Spleen (tissue), 11 donors: Measurements from ENCODE around the gene GABARAPL2. TPM values are rescaled to one million over a fixed set of nuclear protein-coding genes. Genes with fewer than 3 reads are reported as not detected.
"Not testable (repeated sequence)": the region's sequence is repeated elsewhere in the genome, so short reads cannot be mapped to it uniquely, and the experiment has no call there.

Source experiments
- DNase-seq: peaks from one replicate; pipeline ENCODE4 v3.0.0-alpha.2; 2020
- H3K27ac ChIP-seq, 8 donors: fragments of 200-600 bp; sonication (generic) in 7 of 8; 1 replicate in 4 of 8; 2 replicates in 4 of 8; pipeline versions ENCODE4 v1.5.0 to v1.8.0; 2016 to 2021; ENCODE audit warnings: inconsistent platforms in 4 of 8, mild to moderate bottlenecking in 4 of 8, moderate library complexity in 1 of 8
- H3K27me3 ChIP-seq, 7 donors: fragments of 200-600 bp; sonication (generic) in 6 of 7; replicated peaks in 1 of 7; 1 replicate in 4 of 7; 2 replicates in 3 of 7; pipeline versions ENCODE4 v1.5.0 to v1.8.0; 2016 to 2021; ENCODE audit warnings: inconsistent platforms in 3 of 7, mild to moderate bottlenecking in 1 of 7
- H3K36me3 ChIP-seq, 6 donors: fragments of 200-600 bp; sonication (generic) in 5 of 6; 1 replicate in 4 of 6; 2 replicates in 2 of 6; pipeline versions ENCODE4 v1.5.0 to v1.8.0; 2016 to 2021; ENCODE audit warnings: inconsistent platforms in 2 of 6
- H3K4me1 ChIP-seq, 6 donors: fragments of 200-600 bp; sonication (generic) in 5 of 6; 1 replicate in 3 of 6; 2 replicates in 3 of 6; pipeline versions ENCODE4 v1.5.0 to v1.8.0; 2016 to 2021; ENCODE audit warnings: inconsistent platforms in 3 of 6
- H3K4me3 ChIP-seq, 8 donors: fragments of 200-600 bp; sonication (generic) in 7 of 8; 1 replicate in 4 of 8; 2 replicates in 4 of 8; pipeline versions ENCODE4 v1.5.0 to v1.8.0; 2016 to 2021; ENCODE audit warnings: inconsistent platforms in 4 of 8, mild to moderate bottlenecking in 4 of 8, moderate library complexity in 2 of 8
- H3K9me3 ChIP-seq, 8 donors: fragments of 200-600 bp; sonication (generic) in 7 of 8; 1 replicate in 4 of 8; 2 replicates in 4 of 8; pipeline versions ENCODE4 v1.5.0 to v1.8.0; 2016 to 2021; ENCODE audit warnings: inconsistent platforms in 4 of 8
- CTCF ChIP-seq, 11 experiments: fragments of 200-600 bp in 7 of 11; fragments of 450-650 bp in 4 of 11; sonication (generic) in 4 of 11; IDR thresholded peaks in 8 of 11; conservative IDR thresholded peaks in 3 of 11; 1 replicate in 7 of 11; 2 replicates in 4 of 11; pipeline versions ENCODE4 v1.4.0 to v1.8.0; 2016 to 2021; ENCODE audit warnings: antibody characterized with exemption in 11 of 11, inconsistent platforms in 4 of 11, mild to moderate bottlenecking in 1 of 11
- POLR2A ChIP-seq, 3 donors: fragments of 450-650 bp; IDR thresholded peaks; one replicate each; pipeline ENCODE4 v1.5.1; 2017; ENCODE audit warnings: antibody characterized with exemption in 3 of 3, mild to moderate bottlenecking in 1 of 3
- POLR2AphosphoS5 ChIP-seq, 3 donors: sonication (generic); formaldehyde crosslinking; IDR thresholded peaks; one replicate each; pipeline ENCODE4 v1.5.1; 2017; ENCODE audit warnings: antibody characterized with exemption in 3 of 3
- WGBS, 5 donors: extraction: QIAGEN DNeasy Blood & Tissue Kit in 3 of 5; methylation state at CpG; one replicate each; pipeline versions ENCODE4 v1.1.5 to v1.1.7; 2013 to 2018; 5-methylcytosine and 5-hydroxymethylcytosine counted together
- intact Hi-C: fragments of 100-400 bp; cut with DNase I; formaldehyde crosslinking; loops from one replicate; pipeline ENCODE4 v1.15.0; 2023; ENCODE audit warnings: low total_unique reads
- polyA plus RNA-seq, 3 donors: library from polyadenylated mRNA; stranded (reverse); fragments of 200-250 nt; gene quantifications; one replicate each; pipeline ENCODE4 v1.2.1, GENCODE V29; 2013
- total RNA-seq, 7 donors: library from RNA; depleted of rRNA in 3 of 7; stranded (reverse); fragments of >200 nt in 3 of 7; fragmentation: NEBNext Ultra II Directional in 4 of 7; extraction: Animal tissue kit (Norgen Biotek cat#: 25700) in 4 of 7; gene quantifications; one replicate each; pipeline versions ENCODE4 v1.1.0 to v1.2.1, GENCODE V29; 2016 to 2021
- donor health status: healthy with polysubstance abuse.
- donor health status: DM: no; HTN: no; CAD: no; lungs with moderate emphysema.
- donor health status: DM: no; HTN: no; CAD: no.
- donor health status: Bipolar disorder and iron deficiency.
- donor health status: healthy.
- donor health status: DM: no; HTN: no; CAD: no.
- donor health status: DM: yes; HTN: yes; CAD: no.

The GABARAPL2 gene
- total and polyA plus RNA-seq, 10 donors: 86.6 to 169 (median 123) TPM

GRCh38 chr16:75590920-75591843, 25.0 kb downstream of the GABARAPL2 start:
- WGBS, 5 donors: 75 to 88% (median 87%) methylated on average over 8 of the region's 8 CpGs
- DNase-seq: no peak
- peaks cover 0 to 17% (median 3%) of the 10 kb centered on the region in 6 donors for H3K4me1 ChIP-seq
- H3K27me3 ChIP-seq: no peaks in the 10 kb centered on the region
- intact Hi-C loops: no loop called here
- H3K9me3 ChIP-seq: no peaks in the 10 kb centered on the region
- no peak overlapping the region for H3K27ac ChIP-seq
- H3K36me3 ChIP-seq: peaks cover 0 to 48% (median 2%) of the 10 kb centered on the region in 6 donors
- no peak overlapping the region for H3K4me3 ChIP-seq
- TF ChIP-seq CTCF (IDR thresholded peaks at IDR 0.05 in 8 of 11, conservative IDR thresholded peaks at IDR 0.05 in 3 of 11) (no peak), POLR2AphosphoS5 (IDR thresholded peaks at IDR 0.05) (no peak), POLR2A (IDR thresholded peaks at IDR 0.05) (no peak)

- DNase-seq, H3K27ac ChIP-seq, H3K4me3 ChIP-seq, intact Hi-C loops, H3K9me3 ChIP-seq, H3K27me3 ChIP-seq: not testable (repeated sequence)
- WGBS, 5 donors: 80 to 84% (median 83%) methylated on average over 7 to 9 of the region's 9 CpGs
- Histone ChIP-seq H3K4me1 (peaks cover 0 to 17% (median 3%) of the 10 kb centered on the region in 6 donors), H3K36me3 (peaks cover 0 to 56% (median 5%) of the 10 kb centered on the region in 6 donors)
Measured at GRCh38 chr16:75591927-75592326, 25.7 kb downstream of the GABARAPL2 start.

- Histone ChIP-seq H3K27me3 (no peaks in the 10 kb centered on the region), H3K4me1 (peaks cover 0 to 17% (median 3%) of the 10 kb centered on the region in 6 donors), H3K9me3 (peaks cover 0 to 7% (median 0%) of the 10 kb centered on the region in 8 donors), H3K27ac (no peak overlapping the region), H3K4me3 (no peak overlapping the region), H3K36me3 (peaks cover 0 to 61% (median 15%) of the 10 kb centered on the region in 6 donors)
- TF ChIP-seq POLR2A (IDR thresholded peaks at IDR 0.05) (no peak), POLR2AphosphoS5 (IDR thresholded peaks at IDR 0.05) (no peak), CTCF (IDR thresholded peaks at IDR 0.05 in 8 of 11, conservative IDR thresholded peaks at IDR 0.05 in 3 of 11) (no peak)
- DNase-seq: no peak
- intact Hi-C loops: no loop called here
- 82 to 93% (median 92%) methylated on average over 6 of the region's 6 CpGs for WGBS, 5 donors
Measured at GRCh38 chr16:75593308-75593707, 27.1 kb downstream of the GABARAPL2 start.

- 61 to 68% (median 65%) methylated on average over 17 of the region's 17 CpGs for WGBS, 5 donors
- peaks cover 0 to 7% (median 0%) of the 10 kb centered on the region in 8 donors for H3K9me3 ChIP-seq
- no peak overlapping the region for H3K4me3 ChIP-seq
- intact Hi-C loops: no loop called here
- no peak for DNase-seq
- peak overlapping the region in 3 of 8 donors; percentile 3 to 64 (median 31) for H3K27ac ChIP-seq
- TF ChIP-seq POLR2A (IDR thresholded peaks at IDR 0.05) (no peak), CTCF (IDR thresholded peaks at IDR 0.05 in 8 of 11, conservative IDR thresholded peaks at IDR 0.05 in 3 of 11) (no peak), POLR2AphosphoS5 (IDR thresholded peaks at IDR 0.05) (no peak)
- no peaks in the 10 kb centered on the region for H3K27me3 ChIP-seq
- peaks cover 0 to 61% (median 15%) of the 10 kb centered on the region in 6 donors for H3K36me3 ChIP-seq
- H3K4me1 ChIP-seq: peaks cover 0 to 17% (median 3%) of the 10 kb centered on the region in 6 donors
Measured at GRCh38 chr16:75593825-75594820, 27.9 kb downstream of the GABARAPL2 start.
